ENCODE measurements around the gene CRMP1. TPM values are rescaled to one million over a fixed set of nuclear protein-coding genes. Genes with fewer than 3 reads are reported as not detected.

The CRMP1 gene
- total RNA-seq, 1 experiment from 2014 or later, result not detected

DNA sequence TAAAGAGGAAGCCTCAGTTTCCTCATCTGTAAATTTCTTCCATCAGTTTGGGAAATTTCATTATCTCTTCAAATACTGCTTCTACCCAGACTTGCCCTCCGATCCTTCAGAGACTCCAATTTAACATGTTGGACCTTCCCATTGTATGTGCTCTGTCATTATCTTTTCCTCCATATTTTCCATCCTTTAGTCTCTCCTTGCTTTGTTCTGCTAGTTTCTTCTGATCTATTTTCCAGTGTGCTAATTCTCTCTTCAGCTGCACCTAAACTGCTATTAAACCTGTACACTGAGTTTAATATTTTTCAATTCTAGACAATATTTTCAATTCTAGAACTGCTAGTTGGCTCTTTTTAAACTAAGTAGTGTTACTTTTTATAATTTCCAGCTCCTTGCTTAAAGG, 116.4 kb downstream of the CRMP1 start:
- Mint-ChIP-seq H3K27ac (ENCODE audit: low read depth, unreplicated experiment) (no peak overlapping the region), H3K4me1 (ENCODE audit: insufficient read depth, unreplicated experiment) (peaks cover 21% of the 10 kb centered on the region), H3K36me3 (ENCODE audit: insufficient read depth, unreplicated experiment) (peaks cover 20% of the 10 kb centered on the region), H3K27me3 (ENCODE audit: insufficient read depth, unreplicated experiment) (no peaks in the 10 kb centered on the region), H3K9me3 (ENCODE audit: unreplicated experiment) (peaks cover 8% of the 10 kb centered on the region), H3K4me3 (ENCODE audit: unreplicated experiment) (no peak overlapping the region)
- CTCF ChIA-PET, result no interaction called here
- TF ChIP-seq, protein P1, sequence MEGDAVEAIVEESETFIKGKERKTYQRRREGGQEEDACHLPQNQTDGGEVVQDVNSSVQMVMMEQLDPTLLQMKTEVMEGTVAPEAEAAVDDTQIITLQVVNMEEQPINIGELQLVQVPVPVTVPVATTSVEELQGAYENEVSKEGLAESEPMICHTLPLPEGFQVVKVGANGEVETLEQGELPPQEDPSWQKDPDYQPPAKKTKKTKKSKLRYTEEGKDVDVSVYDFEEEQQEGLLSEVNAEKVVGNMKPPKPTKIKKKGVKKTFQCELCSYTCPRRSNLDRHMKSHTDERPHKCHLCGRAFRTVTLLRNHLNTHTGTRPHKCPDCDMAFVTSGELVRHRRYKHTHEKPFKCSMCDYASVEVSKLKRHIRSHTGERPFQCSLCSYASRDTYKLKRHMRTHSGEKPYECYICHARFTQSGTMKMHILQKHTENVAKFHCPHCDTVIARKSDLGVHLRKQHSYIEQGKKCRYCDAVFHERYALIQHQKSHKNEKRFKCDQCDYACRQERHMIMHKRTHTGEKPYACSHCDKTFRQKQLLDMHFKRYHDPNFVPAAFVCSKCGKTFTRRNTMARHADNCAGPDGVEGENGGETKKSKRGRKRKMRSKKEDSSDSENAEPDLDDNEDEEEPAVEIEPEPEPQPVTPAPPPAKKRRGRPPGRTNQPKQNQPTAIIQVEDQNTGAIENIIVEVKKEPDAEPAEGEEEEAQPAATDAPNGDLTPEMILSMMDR (IDR thresholded peaks at IDR 0.05; ENCODE audit: unreplicated experiment), result no peak
- DNase-seq (ENCODE audit: unreplicated experiment), result no peak
- intact Hi-C loops (cut with micrococcal nuclease), result no loop called here
- POLR2A ChIA-PET, result no interaction called here
- BruUV-seq (replicated peaks), result no TSS peak

DNA sequence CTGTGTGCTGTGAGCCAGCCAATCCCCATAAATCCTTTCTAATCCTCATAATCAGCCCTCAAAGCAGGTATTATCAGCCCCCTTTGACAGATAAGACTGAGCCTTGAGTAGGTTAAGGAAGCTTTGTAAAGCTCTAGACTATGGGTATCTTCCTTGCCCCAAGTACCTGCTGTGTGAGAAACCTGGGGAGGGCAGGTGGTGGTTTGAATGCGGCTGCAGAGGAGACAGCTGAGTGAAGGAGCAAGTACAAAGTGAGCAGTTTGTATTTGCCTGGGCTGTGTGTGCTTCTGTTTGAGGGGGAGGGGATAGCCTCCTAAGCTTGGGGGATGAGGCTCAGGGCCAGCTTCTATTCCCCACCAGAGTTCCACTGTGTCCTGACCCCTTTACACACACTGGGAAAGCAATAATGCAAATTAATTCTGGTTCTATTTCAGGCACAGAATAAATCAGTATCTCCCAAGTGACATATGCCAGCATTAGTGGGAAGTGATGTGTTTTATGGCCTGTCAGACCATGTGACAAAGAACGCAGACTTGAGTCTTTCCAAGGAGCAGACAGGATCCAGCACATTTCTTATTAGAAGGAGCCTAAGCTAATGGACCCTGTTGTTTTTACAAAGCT, 118.4 kb downstream of the CRMP1 start:
- intact Hi-C loops (cut with micrococcal nuclease), result no loop called here
- peaks cover 8% of the 10 kb centered on the region for H3K9me3 Mint-ChIP-seq (ENCODE audit: unreplicated experiment)

DNA sequence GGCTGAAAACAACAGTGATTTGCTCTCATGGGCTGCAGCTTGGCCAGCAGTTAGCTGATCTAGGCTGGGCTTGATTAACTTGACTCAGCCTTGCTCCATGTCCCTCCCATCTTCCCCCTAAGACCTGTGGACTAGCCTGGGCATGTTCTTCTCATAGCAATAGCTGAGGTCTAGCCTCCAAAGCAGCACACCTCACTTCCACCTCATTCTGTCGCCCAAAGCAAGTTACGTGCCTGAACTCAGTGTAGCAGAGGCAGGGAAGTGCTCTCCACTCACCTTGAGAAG, 119.7 kb downstream of the CRMP1 start:
- Mint-ChIP-seq H3K36me3 (ENCODE audit: insufficient read depth, unreplicated experiment) (peaks cover 26% of the 10 kb centered on the region), H3K4me1 (ENCODE audit: insufficient read depth, unreplicated experiment) (peaks cover 21% of the 10 kb centered on the region), H3K27ac (ENCODE audit: low read depth, unreplicated experiment) (peak overlapping the region; percentile 97), H3K9me3 (ENCODE audit: unreplicated experiment) (peaks cover 8% of the 10 kb centered on the region), H3K4me3 (ENCODE audit: unreplicated experiment) (no peak overlapping the region), H3K27me3 (ENCODE audit: insufficient read depth, unreplicated experiment) (no peaks in the 10 kb centered on the region)
- intact Hi-C loops (cut with micrococcal nuclease), result no loop called here
- peak; percentile 92 for DNase-seq (ENCODE audit: unreplicated experiment)
- ChIA-PET POLR2A (interaction anchor here (0.8 to 2.2 kb wide), 7 partner anchors 10 to 63 kb away, joined by 3 to 10 read pairs (median 6); no protein-coding TSS in a partner anchor), CTCF (interaction anchor here (1.5 to 2.5 kb wide), 2 partner anchors 16 to 18 kb away, joined by 5 to 8 read pairs; no protein-coding TSS in a partner anchor)
- TF ChIP-seq, protein P1 (IDR thresholded peaks at IDR 0.05; ENCODE audit: unreplicated experiment), result no peak
- BruUV-seq (replicated peaks), result no TSS peak

More for the DNA sequence above, 118.4 kb downstream of the CRMP1 start:
- CTCF ChIA-PET, result interaction anchor here (0.7 to 2.5 kb wide), 4 partner anchors 9 to 16 kb away, joined by 3 to 8 read pairs (median 3); no protein-coding TSS in a partner anchor
- TF ChIP-seq, protein P1 (IDR thresholded peaks at IDR 0.05; ENCODE audit: unreplicated experiment), result no peak
- no peak for DNase-seq (ENCODE audit: unreplicated experiment)
- Mint-ChIP-seq H3K27ac (ENCODE audit: low read depth, unreplicated experiment) (peak overlapping the region; percentile 97), H3K4me1 (ENCODE audit: insufficient read depth, unreplicated experiment) (peaks cover 21% of the 10 kb centered on the region), H3K4me3 (ENCODE audit: unreplicated experiment) (no peak overlapping the region), H3K36me3 (ENCODE audit: insufficient read depth, unreplicated experiment) (peaks cover 20% of the 10 kb centered on the region), H3K27me3 (ENCODE audit: insufficient read depth, unreplicated experiment) (no peaks in the 10 kb centered on the region)
- POLR2A ChIA-PET, result interaction anchor here (0.6 to 1.5 kb wide), 5 partner anchors 50 to 1232 kb away, joined by 3 to 5 read pairs (median 3); partner anchors contain the start of genes EVC and STX18
- no TSS peak for BruUV-seq (replicated peaks)

DNA sequence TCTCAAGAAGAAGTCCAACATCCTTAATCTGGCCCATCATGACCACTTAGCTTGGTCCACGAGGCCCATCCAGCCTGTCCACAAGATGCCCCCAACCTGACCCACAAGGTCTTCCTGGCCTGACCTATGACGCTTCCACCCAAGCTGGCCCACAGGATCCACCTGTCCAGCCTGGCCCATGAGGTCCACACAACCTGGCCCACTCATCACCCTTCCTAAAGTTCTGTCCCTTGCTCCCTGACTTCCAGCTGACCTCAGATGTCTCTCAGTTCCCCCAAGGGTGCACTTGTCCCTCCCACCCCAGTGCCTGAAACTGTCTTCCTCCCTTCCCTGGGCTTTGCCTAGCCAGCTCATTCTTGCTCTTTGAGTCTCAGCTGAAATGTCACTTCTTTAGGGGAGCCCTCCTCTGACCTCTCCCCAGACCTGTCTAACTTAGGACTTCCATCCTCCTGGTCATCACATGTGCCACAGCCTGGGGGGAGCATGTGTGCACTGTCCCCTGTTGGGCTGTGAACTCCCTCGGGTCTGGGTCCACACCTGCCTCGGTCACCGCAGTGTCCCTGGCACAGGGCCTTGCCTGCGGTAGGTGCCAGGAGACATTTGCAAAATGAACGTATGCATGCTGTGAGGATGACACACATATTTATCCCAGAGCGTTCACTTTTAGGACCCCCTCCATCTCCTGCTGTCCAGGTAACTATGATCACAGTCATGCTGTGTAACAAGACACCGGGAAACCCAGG, 120.2 kb downstream of the CRMP1 start:
- intact Hi-C loops (cut with micrococcal nuclease), result no loop called here
- peaks cover 26% of the 10 kb centered on the region for H3K36me3 Mint-ChIP-seq (ENCODE audit: insufficient read depth, unreplicated experiment)
- H3K4me1 Mint-ChIP-seq (ENCODE audit: insufficient read depth, unreplicated experiment), result peaks cover 21% of the 10 kb centered on the region
- H3K27me3 Mint-ChIP-seq (ENCODE audit: insufficient read depth, unreplicated experiment), result no peaks in the 10 kb centered on the region
- ChIA-PET POLR2A (interaction anchor here (0.8 to 2.2 kb wide), 5 partner anchors 10 to 16 kb away, joined by 3 to 10 read pairs (median 8); no protein-coding TSS in a partner anchor), CTCF (interaction anchor here (0.9 to 1.5 kb wide), 2 partner anchors 17 to 18 kb away, joined by 3 to 5 read pairs; no protein-coding TSS in a partner anchor)
- DNase-seq (ENCODE audit: unreplicated experiment), result no peak
- H3K27ac Mint-ChIP-seq (ENCODE audit: low read depth, unreplicated experiment), result peak overlapping the region; percentile 97
- no TSS peak for BruUV-seq (replicated peaks)
- H3K4me3 Mint-ChIP-seq (ENCODE audit: unreplicated experiment), result no peak overlapping the region
- TF ChIP-seq, protein P1 (IDR thresholded peaks at IDR 0.05; ENCODE audit: unreplicated experiment), result no peak
- H3K9me3 Mint-ChIP-seq (ENCODE audit: unreplicated experiment), result peaks cover 8% of the 10 kb centered on the region

Measured in MCF 10A (cell line).